HepG2 (cell line): Measurements from ENCODE around the gene SKA2. TPM values are rescaled to one million over a fixed set of nuclear protein-coding genes. Genes with fewer than 3 reads are reported as not detected.

Experiments used
- ATF7-NPFF ChIP-seq: sonication (generic); formaldehyde crosslinking; IDR thresholded peaks from 2 replicates; pipeline ENCODE4 v1.8.1; 2023; ENCODE audit warnings: mild to moderate bottlenecking, low read depth, missing genetic modification reagents, moderate library complexity
- CREBL2 ChIP-seq: sonication (generic); formaldehyde crosslinking; IDR thresholded peaks from 2 replicates; pipeline ENCODE4 v1.8.1; 2023; ENCODE audit warnings: missing genetic modification reagents, mild to moderate bottlenecking, borderline replicate concordance
- CSRNP2 ChIP-seq: sonication (generic); formaldehyde crosslinking; conservative IDR thresholded peaks from 2 replicates; pipeline ENCODE4 v1.8.0; 2022; ENCODE audit warnings: low read depth, missing genetic modification reagents
- DBP ChIP-seq: sonication (generic); formaldehyde crosslinking; IDR thresholded peaks from 2 replicates; pipeline ENCODE4 v1.4.0; 2020; ENCODE audit warnings: missing genetic modification reagents; ENCODE audit errors: not compliant biosample characterization
- DPF2 ChIP-seq: sonication (generic); formaldehyde crosslinking; IDR thresholded peaks from 2 replicates; pipeline ENCODE4 v1.4.0; 2020; ENCODE audit warnings: mild to moderate bottlenecking, low read depth, missing genetic modification reagents, borderline replicate concordance
- ESRRA ChIP-seq: sonication (generic); formaldehyde crosslinking; IDR thresholded peaks from 2 replicates; pipeline ENCODE4 v1.5.1; 2020; ENCODE audit warnings: mild to moderate bottlenecking, low read depth, missing genetic modification reagents
- HES4 ChIP-seq: sonication (generic); formaldehyde crosslinking; IDR thresholded peaks from 2 replicates; pipeline ENCODE4 v1.9.0; 2021; ENCODE audit warnings: mild to moderate bottlenecking, missing genetic modification reagents, borderline replicate concordance
- KMT2A ChIP-seq: sonication (generic); formaldehyde crosslinking; IDR thresholded peaks from 2 replicates; pipeline ENCODE4 v1.4.0; 2020; ENCODE audit warnings: missing genetic modification reagents
- MED8 ChIP-seq: sonication (generic); formaldehyde crosslinking; IDR thresholded peaks from 2 replicates; pipeline ENCODE4 v1.8.1; 2023; ENCODE audit warnings: mild to moderate bottlenecking, missing genetic modification reagents; ENCODE audit not compliant: insufficient replicate concordance
- MIER3 ChIP-seq: IDR thresholded peaks from 2 replicates; pipeline ENCODE4 v1.6.1; 2016; ENCODE audit warnings: missing compliant biosample characterization, borderline replicate concordance
- PBX2 ChIP-seq: IDR thresholded peaks from 2 replicates; pipeline ENCODE4 v1.6.1; 2016; ENCODE audit warnings: control low read depth
- POLR2A ChIP-seq, 2 experiments: IDR thresholded peaks; 2 replicates each; pipeline ENCODE4 v1.6.1; 2011; ENCODE audit warnings: low read depth in 2 of 2, low read length in 2 of 2, mild to moderate bottlenecking in 1 of 2, moderate library complexity in 1 of 2; ENCODE audit not compliant: insufficient read depth in 1 of 2
- SIN3A ChIP-seq: IDR thresholded peaks from 2 replicates; pipeline ENCODE4 v1.6.1; 2011; ENCODE audit warnings: low read depth, mild to moderate bottlenecking, control low read depth, low read length, borderline replicate concordance
- SIN3B ChIP-seq: fragments of 150-350 bp; IDR thresholded peaks from 2 replicates; pipeline ENCODE4 v1.6.1; 2014; ENCODE audit warnings: low read length
- ZC3H13 ChIP-seq: sonication (generic); formaldehyde crosslinking; IDR thresholded peaks from 2 replicates; pipeline ENCODE4 v1.8.1; 2023; ENCODE audit warnings: mild to moderate bottlenecking, missing genetic modification reagents, moderate library complexity
- ZNF512 ChIP-seq: sonication (generic); formaldehyde crosslinking; IDR thresholded peaks from 2 replicates; pipeline ENCODE4 v1.4.0; 2020; ENCODE audit warnings: mild to moderate bottlenecking, missing genetic modification reagents
- ZNF512B ChIP-seq: sonication (generic); formaldehyde crosslinking; IDR thresholded peaks from 2 replicates; pipeline ENCODE4 v1.5.1; 2020; ENCODE audit warnings: missing genetic modification reagents, mild to moderate bottlenecking, borderline replicate concordance
- ZNF710 ChIP-seq: sonication (generic); formaldehyde crosslinking; IDR thresholded peaks from 2 replicates; pipeline ENCODE4 v1.5.0; 2020; ENCODE audit warnings: mild to moderate bottlenecking, missing genetic modification reagents, borderline replicate concordance
- polyA plus RNA-seq, 8 experiments: library from polyadenylated mRNA; depleted of rRNA in 3 of 8; stranded (reverse) in 7 of 8; unstranded in 1 of 8; fragments of >200 nt; fragmentation: Illumina TruSeq in 4 of 8; extraction: Trizol in 4 of 8; gene quantifications; 2 replicates each; pipeline versions ENCODE4 v1.2.1 to v1.2.3, GENCODE V29; 2011 to 2016; ENCODE audit warnings: low read depth in 4 of 8, missing spikeins in 1 of 8, mixed read lengths in 1 of 8; ENCODE audit not compliant: insufficient read depth in 1 of 8
- total RNA-seq, 5 experiments: library from RNA; depleted of rRNA; stranded (reverse); fragments of >200 nt; fragmentation: Illumina TruSeq; extraction: Trizol; gene quantifications; 2 replicates each; pipeline ENCODE4 v1.2.3, GENCODE V29; 2016; ENCODE audit warnings: low read depth in 1 of 5

The SKA2 gene
- total and polyA plus RNA-seq, 2 of the 13 experiments (the other 11 are each of a cell fraction or from before 2014, with no cell fraction given): 18.6 to 91.8 TPM

- 0 out of 2 replicates have a peak, but pooled peaks have one; percentile 46 for TF ChIP-seq ZNF710 (CRISPR knock-in tag)
- TF ChIP-seq PBX2 (CRISPR knock-in tag): no peak
- TF ChIP-seq ZC3H13 (CRISPR knock-in tag): 0 out of 2 replicates have a peak, but pooled peaks have one; percentile 2
- peak in 1 of 2 experiments; percentile 5; a peak in 1 of 4 replicates for TF ChIP-seq POLR2A (IDR thresholded peaks at IDR 0.05; ENCODE audit: insufficient read depth in 1 of 2, low read depth in 2 of 2, low read length in 2 of 2)
- no peak for TF ChIP-seq ZNF512B
- TF ChIP-seq ATF7-NPFF: peak; percentile 19; the same call in 1 of the 2 replicates
- TF ChIP-seq ESRRA (CRISPR knock-in tag): no peak; the same call in 1 of the 2 replicates
- 0 out of 2 replicates have a peak, but pooled peaks have one; percentile 16 for TF ChIP-seq ZNF512
- TF ChIP-seq MED8: peak; percentile 38
- no peak for TF ChIP-seq SIN3B
- TF ChIP-seq DBP (CRISPR knock-in tag): no peak
- peak; percentile 76 for TF ChIP-seq KMT2A (CRISPR knock-in tag)
- 0 out of 2 replicates have a peak, but pooled peaks have one; percentile 53 for TF ChIP-seq HES4 (CRISPR knock-in tag)
- TF ChIP-seq CREBL2 (CRISPR knock-in tag): 0 out of 2 replicates have a peak, but pooled peaks have one; percentile 42
- no peak for TF ChIP-seq CSRNP2 (CRISPR knock-in tag)
- no peak for TF ChIP-seq DPF2 (CRISPR knock-in tag)
- 0 out of 2 replicates have a peak, but pooled peaks have one; percentile 28 for TF ChIP-seq MIER3 (CRISPR knock-in tag)
- 0 out of 2 replicates have a peak, but pooled peaks have one; percentile 54 for TF ChIP-seq SIN3A
These were observed 680 bp downstream of the SKA2 start (continued) for GRCh38 chr17:59154292-59154720.
